ENCODE data around the gene RCHY1. TPM values are rescaled to one million over a fixed set of nuclear protein-coding genes. Genes with fewer than 3 reads are reported as not detected.
"Not testable (repeated sequence)": the region's sequence is repeated elsewhere in the genome, so short reads cannot be mapped to it uniquely, and the experiment has no call there.

RCHY1 gene
- total and polyA plus RNA-seq, 2 experiments from 2014 or later, result 16.9 to 23.6 TPM

DNA sequence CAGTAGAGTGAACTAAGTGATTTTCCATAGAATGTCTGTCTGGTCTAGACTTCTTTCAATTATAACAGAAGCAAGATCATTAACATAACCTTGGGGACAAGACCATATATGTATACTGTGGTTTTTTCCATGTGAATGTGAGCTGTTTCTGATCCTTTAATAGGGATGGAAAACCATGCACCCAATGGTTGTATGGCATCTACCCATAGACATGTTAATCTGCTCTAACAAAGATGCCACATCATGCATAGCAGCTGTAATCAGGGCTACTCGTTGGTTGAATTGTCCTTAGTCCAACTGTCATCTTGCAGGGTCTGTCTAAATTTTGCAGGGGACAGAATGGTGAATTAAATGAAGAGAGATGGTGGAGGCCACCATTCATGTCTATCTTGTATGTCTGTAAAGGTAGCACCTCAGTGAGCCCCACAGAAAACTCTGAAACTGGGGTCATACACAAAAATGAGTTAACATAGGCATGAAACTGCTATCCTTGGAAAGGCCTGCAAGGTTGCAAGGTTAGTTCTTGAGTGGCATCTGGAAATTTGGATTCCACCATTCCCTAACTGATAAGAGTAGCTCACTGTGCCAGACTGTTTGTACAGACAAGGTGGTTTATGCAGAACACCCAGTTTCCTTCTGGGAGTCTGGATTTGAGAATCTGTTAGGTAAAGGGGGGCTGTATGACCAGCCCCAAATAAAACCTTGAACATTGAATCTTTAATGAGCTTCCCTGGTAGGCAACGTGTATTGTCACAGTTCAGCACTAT is 16.5 kb upstream of the RCHY1 start:
- WGBS, 2 experiments (ENCODE audit: low coverage in 1 of 2, low lambda C conversion rate in 2 of 2, missing lambda C conversion rate in 2 of 2), result 92 to 95% methylated on average over 2 of the region's 2 CpGs
- no peaks in the 10 kb centered on the region for H3K9me3 ChIP-seq (ENCODE audit: low read depth)
- H3F3A ChIP-seq (ENCODE audit: insufficient read depth), result no peaks in the 10 kb centered on the region

DNA sequence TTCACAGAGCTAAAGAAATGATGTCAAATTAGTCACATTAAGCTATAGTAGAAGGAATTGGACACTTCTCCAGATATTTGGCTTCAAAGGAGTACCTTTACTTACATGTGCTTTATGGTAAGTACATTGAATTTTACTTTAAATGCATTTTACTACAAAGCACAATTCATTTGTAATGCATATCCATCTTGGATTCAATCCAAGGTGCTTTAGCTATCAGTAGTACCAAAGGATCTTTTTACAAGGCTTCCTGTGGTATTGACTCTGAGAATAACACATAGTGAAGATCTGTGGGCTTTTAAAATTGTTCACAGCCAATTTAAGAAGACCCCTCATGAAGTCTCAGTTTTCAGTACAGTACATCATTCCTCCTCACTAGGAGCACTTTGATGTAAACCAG is 13.3 kb upstream of the RCHY1 start:
- Histone ChIP-seq H3K27me3 (replicated peaks; ENCODE audit: insufficient read depth) (no peaks in the 10 kb centered on the region), H3K9me3 (ENCODE audit: low read depth) (no peaks in the 10 kb centered on the region), H4K20me1 (ENCODE audit: insufficient read depth) (no peaks in the 10 kb centered on the region), H3K4me1 (ENCODE audit: insufficient read depth) (no peaks in the 10 kb centered on the region), H3K4me2 (ENCODE audit: unreplicated experiment) (no peak overlapping the region), H3K79me2 (ENCODE audit: insufficient read depth) (peaks cover 3% of the 10 kb centered on the region; the same call in 1 of the 2 replicates), H3K27ac (no peak overlapping the region), H2AFZ (no peak overlapping the region), H3F3A (ENCODE audit: insufficient read depth) (no peaks in the 10 kb centered on the region), H3K36me3 (ENCODE audit: low read depth) (peaks cover 33% of the 10 kb centered on the region), H3K9ac (no peak overlapping the region), H3K9me2 (ENCODE audit: insufficient read depth) (no peaks in the 10 kb centered on the region), H3K4me3 (no peak overlapping the region)
- in situ Hi-C loops (cut with MboI), result no loop called here
- TF ChIP-seq EZH2phosphoT487 (IDR thresholded peaks at IDR 0.05; ENCODE audit: insufficient read depth, low read depth) (no peak), EZH2 (IDR thresholded peaks at IDR 0.05; ENCODE audit: insufficient read depth, poor library complexity, severe bottlenecking) (no peak)
- DNase-seq, result no peak

More for the DNA sequence above, 16.5 kb upstream of the RCHY1 start:
- no peaks in the 10 kb centered on the region for H3K27me3 ChIP-seq (replicated peaks; ENCODE audit: insufficient read depth)
- H3K79me2 ChIP-seq (ENCODE audit: insufficient read depth), result no peaks in the 10 kb centered on the region
- no peaks in the 10 kb centered on the region for H3K4me1 ChIP-seq (ENCODE audit: insufficient read depth)
- H3K9ac ChIP-seq, result no peak overlapping the region
- in situ Hi-C loops (cut with MboI), result no loop called here
- H3K27ac ChIP-seq, result no peak overlapping the region
- no peaks in the 10 kb centered on the region for H3K9me2 ChIP-seq (ENCODE audit: insufficient read depth)
- H3K36me3 ChIP-seq (ENCODE audit: low read depth), result peaks cover 29% of the 10 kb centered on the region
- no peak overlapping the region for H3K4me3 ChIP-seq
- H2AFZ ChIP-seq, result no peak overlapping the region
- no peak for TF ChIP-seq EZH2phosphoT487 (IDR thresholded peaks at IDR 0.05; ENCODE audit: insufficient read depth, low read depth)
- no peak for TF ChIP-seq EZH2 (IDR thresholded peaks at IDR 0.05; ENCODE audit: insufficient read depth, poor library complexity, severe bottlenecking)
- H4K20me1 ChIP-seq (ENCODE audit: insufficient read depth), result no peaks in the 10 kb centered on the region
- no peak for DNase-seq
- no peak overlapping the region for H3K4me2 ChIP-seq (ENCODE audit: unreplicated experiment)

DNA sequence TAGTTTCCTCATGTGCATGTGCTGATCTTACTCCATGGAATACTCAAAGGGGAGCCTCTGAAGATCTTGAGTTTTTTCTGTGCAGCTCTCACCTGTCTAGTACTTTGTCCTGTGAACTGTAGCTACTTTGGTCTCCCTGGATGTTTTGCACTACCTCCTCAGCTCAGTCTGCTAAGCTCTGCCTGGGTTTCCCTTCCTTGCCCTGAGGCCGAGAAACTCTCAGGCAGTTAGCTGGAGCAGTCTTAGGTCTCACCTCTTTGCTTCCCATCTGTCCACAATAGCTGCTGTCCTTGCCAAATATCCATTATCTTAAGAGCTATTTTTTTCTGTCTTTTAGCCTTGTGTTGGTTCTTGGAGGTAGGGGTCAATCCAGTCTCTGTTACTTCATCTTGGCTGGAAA is 11.7 kb upstream of the RCHY1 start:
- TF ChIP-seq EZH2phosphoT487 (IDR thresholded peaks at IDR 0.05; ENCODE audit: insufficient read depth, low read depth), result no peak
- no peak for TF ChIP-seq EZH2 (IDR thresholded peaks at IDR 0.05; ENCODE audit: insufficient read depth, poor library complexity, severe bottlenecking)

DNA sequence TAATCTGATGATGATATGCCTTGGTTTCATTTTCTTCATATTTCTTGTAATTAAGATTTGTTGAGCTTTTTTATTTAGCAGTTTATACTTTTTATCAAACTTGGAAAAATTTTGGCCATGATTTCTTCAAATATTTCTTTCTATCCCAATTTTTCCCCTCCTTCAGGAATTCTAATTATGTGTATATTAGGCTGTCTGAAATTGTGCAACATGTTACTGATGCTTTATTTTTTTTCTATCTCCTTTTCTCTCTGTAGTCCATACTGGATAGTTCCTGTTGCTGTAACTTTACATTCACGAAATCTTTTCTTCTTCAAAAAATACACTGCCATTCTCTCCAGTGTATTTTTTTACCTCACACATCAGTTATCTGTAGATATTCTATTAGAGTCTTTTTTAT is 10.9 kb upstream of the RCHY1 start:
- Histone ChIP-seq H3K4me2 (ENCODE audit: unreplicated experiment) (no peak overlapping the region), H3K36me3 (ENCODE audit: low read depth) (peaks cover 34% of the 10 kb centered on the region), H3K4me1 (ENCODE audit: insufficient read depth) (no peaks in the 10 kb centered on the region), H3K27me3 (replicated peaks; ENCODE audit: insufficient read depth) (no peaks in the 10 kb centered on the region), H3K79me2 (ENCODE audit: insufficient read depth) (peaks cover 15% of the 10 kb centered on the region; the same call in 1 of the 2 replicates), H3K9me2 (ENCODE audit: insufficient read depth) (no peaks in the 10 kb centered on the region), H3K9ac (no peak overlapping the region), H3K4me3 (no peak overlapping the region), H4K20me1 (ENCODE audit: insufficient read depth) (no peaks in the 10 kb centered on the region), H3K9me3 (ENCODE audit: low read depth) (no peaks in the 10 kb centered on the region), H2AFZ (no peak overlapping the region), H3F3A (ENCODE audit: insufficient read depth) (no peaks in the 10 kb centered on the region), H3K27ac (no peak overlapping the region)
- no peak for TF ChIP-seq EZH2phosphoT487 (IDR thresholded peaks at IDR 0.05; ENCODE audit: insufficient read depth, low read depth)
- no peak for TF ChIP-seq EZH2 (IDR thresholded peaks at IDR 0.05; ENCODE audit: insufficient read depth, poor library complexity, severe bottlenecking)
- in situ Hi-C loops (cut with MboI), result no loop called here
- no peak for DNase-seq
- WGBS, 2 experiments (ENCODE audit: low coverage in 1 of 2, low lambda C conversion rate in 2 of 2, missing lambda C conversion rate in 2 of 2), result 50 to 58% methylated on average over 1 of the region's 1 CpG

More for the DNA sequence above, 11.7 kb upstream of the RCHY1 start:
- Histone ChIP-seq H3K79me2 (ENCODE audit: insufficient read depth) (peaks cover 7% of the 10 kb centered on the region; the same call in 1 of the 2 replicates), H3K9me2 (ENCODE audit: insufficient read depth) (no peaks in the 10 kb centered on the region), H3K4me3 (no peak overlapping the region), H3K4me2 (ENCODE audit: unreplicated experiment) (no peak overlapping the region), H3K27ac (no peak overlapping the region), H3K9ac (no peak overlapping the region), H4K20me1 (ENCODE audit: insufficient read depth) (no peaks in the 10 kb centered on the region), H3F3A (ENCODE audit: insufficient read depth) (no peaks in the 10 kb centered on the region), H3K27me3 (replicated peaks; ENCODE audit: insufficient read depth) (no peaks in the 10 kb centered on the region), H2AFZ (no peak overlapping the region), H3K9me3 (ENCODE audit: low read depth) (no peaks in the 10 kb centered on the region), H3K4me1 (ENCODE audit: insufficient read depth) (no peaks in the 10 kb centered on the region), H3K36me3 (ENCODE audit: low read depth) (peaks cover 36% of the 10 kb centered on the region)
- in situ Hi-C loops (cut with MboI), result no loop called here
- DNase-seq, result no peak
- WGBS, 2 experiments (ENCODE audit: low coverage in 1 of 2, low lambda C conversion rate in 2 of 2, missing lambda C conversion rate in 2 of 2), result 94 to 96% methylated on average over 1 of the region's 1 CpG

DNA sequence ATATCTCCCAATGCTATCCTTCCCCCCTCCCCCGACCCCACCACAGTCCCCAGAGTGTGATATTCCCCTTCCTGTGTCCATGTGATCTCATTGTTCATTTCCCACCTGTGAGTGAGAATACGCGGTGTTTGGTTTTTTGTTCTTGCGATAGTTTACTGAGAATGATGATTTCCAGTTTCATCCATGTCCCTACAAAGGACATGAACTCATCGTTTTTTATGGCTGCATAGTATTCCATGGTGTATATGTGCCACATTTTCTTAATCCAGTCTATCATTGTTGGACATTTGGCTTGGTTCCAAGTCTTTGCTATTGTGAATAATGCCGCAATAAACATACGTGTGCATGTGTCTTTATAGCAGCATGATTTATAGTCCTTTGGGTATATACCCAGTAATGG is 5.2 kb upstream of the RCHY1 start:
- H3K27ac ChIP-seq; H4K20me1 ChIP-seq (ENCODE audit: insufficient read depth); H3K9me3 ChIP-seq (ENCODE audit: low read depth); DNase-seq; H3K27me3 ChIP-seq (replicated peaks; ENCODE audit: insufficient read depth); in situ Hi-C loops (cut with MboI); H3K4me2 ChIP-seq (ENCODE audit: unreplicated experiment); H3K4me1 ChIP-seq (ENCODE audit: insufficient read depth); H2AFZ ChIP-seq; H3K9ac ChIP-seq; H3K4me3 ChIP-seq; H3K9me2 ChIP-seq (ENCODE audit: insufficient read depth); H3F3A ChIP-seq (ENCODE audit: insufficient read depth): not testable (repeated sequence)
- 77 to 93% methylated on average over 5 of the region's 7 CpGs for WGBS, 2 experiments (ENCODE audit: low coverage in 1 of 2, low lambda C conversion rate in 2 of 2, missing lambda C conversion rate in 2 of 2)
- peaks cover 58% of the 10 kb centered on the region for H3K79me2 ChIP-seq (ENCODE audit: insufficient read depth)
- H3K36me3 ChIP-seq (ENCODE audit: low read depth), result peaks cover 17% of the 10 kb centered on the region

All from GM23248 (cell line).